Measurements from ENCODE around the gene TBCA. TPM values are rescaled to one million over a fixed set of nuclear protein-coding genes. Genes with fewer than 3 reads are reported as not detected.

TBCA gene
- polyA plus RNA-seq, 1 experiment: 192 TPM

DNA sequence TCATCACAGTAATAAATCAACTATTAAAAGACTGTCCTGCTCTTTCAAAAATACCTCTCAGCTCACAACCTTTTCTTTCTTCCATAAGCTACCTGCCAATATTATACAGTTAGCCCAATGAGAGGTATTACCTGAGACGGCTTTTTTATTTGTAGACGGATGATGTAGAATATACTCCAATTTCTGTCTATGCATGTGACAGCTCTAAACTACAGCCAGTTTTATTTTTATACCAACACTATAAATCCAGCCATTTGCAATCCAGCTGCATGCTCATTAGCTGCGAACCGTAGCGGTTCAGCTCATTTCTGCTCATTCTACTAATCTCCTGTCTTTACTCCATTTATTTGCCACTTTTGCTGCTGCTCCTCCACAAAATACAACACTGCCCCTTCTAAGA lies 51.2 kb downstream of the TBCA start:
- ChIA-PET POLR2A (no interaction called here), CTCF (no interaction called here)
- DNase-seq (ENCODE audit: low read depth, low spot score): no peak

DNA sequence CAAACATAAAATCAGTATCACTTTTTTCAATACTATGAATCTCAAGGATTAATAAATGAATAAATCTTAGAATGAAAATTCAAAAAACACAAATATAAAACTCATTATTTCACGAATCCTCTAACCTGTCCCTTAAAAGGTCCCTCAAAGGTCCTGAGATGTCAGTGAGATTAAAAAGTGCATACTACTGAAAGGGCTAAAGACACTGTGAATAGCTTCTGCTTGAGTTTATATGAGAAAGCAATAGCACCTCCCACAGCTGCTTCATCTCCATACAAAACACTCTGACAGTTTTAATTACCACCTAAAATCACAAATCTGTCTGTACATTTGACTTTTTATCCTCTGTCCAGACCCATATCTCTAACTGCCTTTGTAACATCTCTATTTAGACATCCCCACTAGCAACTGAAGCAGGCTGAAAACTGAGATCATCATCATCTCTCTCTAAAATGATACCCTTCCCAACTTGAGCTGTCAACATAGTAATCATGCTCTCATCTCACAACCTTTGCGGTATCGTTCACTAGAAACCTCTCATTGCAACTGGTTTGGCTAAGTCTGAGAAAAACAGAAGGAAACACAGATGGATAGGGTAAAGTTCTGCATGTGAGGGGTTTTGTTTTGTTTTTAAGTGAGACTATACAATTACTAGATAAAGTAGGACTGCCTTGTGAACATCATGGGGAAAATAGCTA lies 56.3 kb downstream of the TBCA start:
- no peaks in the 10 kb centered on the region for H3K9me3 ChIP-seq (ENCODE audit: control insufficient read depth, insufficient read depth, low read length)
- H3K27me3 ChIP-seq (ENCODE audit: control insufficient read depth, insufficient read depth, low read length): no peaks in the 10 kb centered on the region
- TF ChIP-seq, protein P1, sequence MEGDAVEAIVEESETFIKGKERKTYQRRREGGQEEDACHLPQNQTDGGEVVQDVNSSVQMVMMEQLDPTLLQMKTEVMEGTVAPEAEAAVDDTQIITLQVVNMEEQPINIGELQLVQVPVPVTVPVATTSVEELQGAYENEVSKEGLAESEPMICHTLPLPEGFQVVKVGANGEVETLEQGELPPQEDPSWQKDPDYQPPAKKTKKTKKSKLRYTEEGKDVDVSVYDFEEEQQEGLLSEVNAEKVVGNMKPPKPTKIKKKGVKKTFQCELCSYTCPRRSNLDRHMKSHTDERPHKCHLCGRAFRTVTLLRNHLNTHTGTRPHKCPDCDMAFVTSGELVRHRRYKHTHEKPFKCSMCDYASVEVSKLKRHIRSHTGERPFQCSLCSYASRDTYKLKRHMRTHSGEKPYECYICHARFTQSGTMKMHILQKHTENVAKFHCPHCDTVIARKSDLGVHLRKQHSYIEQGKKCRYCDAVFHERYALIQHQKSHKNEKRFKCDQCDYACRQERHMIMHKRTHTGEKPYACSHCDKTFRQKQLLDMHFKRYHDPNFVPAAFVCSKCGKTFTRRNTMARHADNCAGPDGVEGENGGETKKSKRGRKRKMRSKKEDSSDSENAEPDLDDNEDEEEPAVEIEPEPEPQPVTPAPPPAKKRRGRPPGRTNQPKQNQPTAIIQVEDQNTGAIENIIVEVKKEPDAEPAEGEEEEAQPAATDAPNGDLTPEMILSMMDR (IDR thresholded peaks at IDR 0.05; ENCODE audit: low read depth, low read length): no peak
- POLR2A ChIA-PET: no interaction called here
- DNase-seq (ENCODE audit: low read depth, low spot score): no peak
- CTCF ChIA-PET: no interaction called here
- no peak overlapping the region for H3K4me3 ChIP-seq (ENCODE audit: low read depth, low read length)
- H3K27ac ChIP-seq (ENCODE audit: low read depth, low read length): no peak overlapping the region

More for the DNA sequence above, 51.2 kb downstream of the TBCA start:
- Histone ChIP-seq H3K9me3 (ENCODE audit: control insufficient read depth, insufficient read depth, low read length) (no peaks in the 10 kb centered on the region), H3K4me3 (ENCODE audit: low read depth, low read length) (no peak overlapping the region), H3K27ac (ENCODE audit: low read depth, low read length) (no peak overlapping the region), H3K27me3 (ENCODE audit: control insufficient read depth, insufficient read depth, low read length) (no peaks in the 10 kb centered on the region)
- TF ChIP-seq, protein P1 (IDR thresholded peaks at IDR 0.05; ENCODE audit: low read depth, low read length): no peak

DNA sequence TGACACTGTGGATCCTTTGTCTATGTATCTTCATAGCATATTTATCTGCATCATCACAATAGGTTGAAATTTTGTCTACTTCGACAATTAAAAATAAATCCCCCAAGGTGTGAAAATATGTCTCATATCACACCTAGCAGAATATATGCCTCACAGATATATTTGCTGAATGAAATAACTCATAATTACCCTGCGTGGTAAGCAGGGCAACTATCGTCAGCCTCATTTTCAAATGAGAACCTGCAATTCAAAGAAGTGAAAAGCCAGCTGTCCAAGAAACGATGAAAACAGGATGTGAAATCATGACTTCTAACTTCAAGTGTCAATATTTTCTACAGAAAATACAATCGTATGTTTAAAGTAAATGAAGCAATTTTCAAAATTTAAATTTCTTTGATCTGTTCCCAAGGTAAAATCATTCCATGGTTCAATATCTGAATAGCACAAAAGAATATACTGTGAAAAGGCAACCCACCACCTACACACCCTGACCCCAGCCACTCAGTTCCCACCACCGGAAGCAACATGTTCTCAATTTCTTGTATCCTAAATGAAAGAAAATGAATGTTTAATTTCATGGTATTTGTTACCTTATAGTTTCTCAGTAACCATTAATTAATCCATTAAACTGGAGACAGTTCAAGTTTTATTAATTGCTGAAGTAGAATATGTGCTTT lies 57.1 kb downstream of the TBCA start:
- Histone ChIP-seq H3K27ac (ENCODE audit: low read depth, low read length) (no peak overlapping the region), H3K9me3 (ENCODE audit: control insufficient read depth, insufficient read depth, low read length) (no peaks in the 10 kb centered on the region), H3K27me3 (ENCODE audit: control insufficient read depth, insufficient read depth, low read length) (no peaks in the 10 kb centered on the region), H3K4me3 (ENCODE audit: low read depth, low read length) (no peak overlapping the region)
- ChIA-PET CTCF (no interaction called here), POLR2A (no interaction called here)
- DNase-seq (ENCODE audit: low read depth, low spot score): no peak
- TF ChIP-seq, protein P1 (IDR thresholded peaks at IDR 0.05; ENCODE audit: low read depth, low read length): no peak

DNA sequence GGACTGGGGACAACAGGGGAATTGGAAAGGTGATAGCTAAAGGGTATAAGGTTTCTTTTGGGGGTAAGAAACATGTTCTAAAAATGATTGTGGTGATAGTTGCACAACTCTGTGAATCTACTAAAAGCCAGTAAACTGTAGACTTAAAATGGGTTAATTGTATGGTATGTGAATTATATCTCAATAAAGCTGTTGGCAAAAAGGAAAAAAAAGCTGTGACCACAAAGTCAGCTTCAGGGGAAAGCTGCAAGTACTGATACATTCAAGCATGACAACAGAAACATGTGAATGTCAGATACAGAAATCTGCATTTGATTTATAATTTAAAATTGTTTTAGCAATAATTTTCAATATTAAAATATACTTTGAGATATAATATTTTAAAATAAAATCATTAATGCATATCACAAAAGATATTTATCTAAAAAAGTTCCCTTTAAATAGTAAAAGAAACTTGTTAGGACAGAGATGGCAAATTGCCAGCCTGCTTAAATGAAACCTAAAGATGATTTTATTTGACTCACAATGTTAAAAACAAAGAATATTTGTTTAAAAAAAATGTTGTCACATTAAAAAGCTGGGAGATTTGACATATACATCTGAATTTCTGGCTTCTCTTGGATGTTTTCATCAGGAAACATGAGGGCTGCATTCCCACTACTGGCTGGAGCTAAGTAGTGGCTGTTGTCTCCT lies 66.0 kb downstream of the TBCA start:
- no peak overlapping the region for H3K4me3 ChIP-seq (ENCODE audit: low read depth, low read length)
- ChIA-PET CTCF (no interaction called here), POLR2A (no interaction called here)
- TF ChIP-seq, protein P1 (IDR thresholded peaks at IDR 0.05; ENCODE audit: low read depth, low read length): no peak
- H3K27ac ChIP-seq (ENCODE audit: low read depth, low read length): no peak overlapping the region
- no peaks in the 10 kb centered on the region for H3K9me3 ChIP-seq (ENCODE audit: control insufficient read depth, insufficient read depth, low read length)
- no peaks in the 10 kb centered on the region for H3K27me3 ChIP-seq (ENCODE audit: control insufficient read depth, insufficient read depth, low read length)
- DNase-seq (ENCODE audit: low read depth, low spot score): no peak

DNA sequence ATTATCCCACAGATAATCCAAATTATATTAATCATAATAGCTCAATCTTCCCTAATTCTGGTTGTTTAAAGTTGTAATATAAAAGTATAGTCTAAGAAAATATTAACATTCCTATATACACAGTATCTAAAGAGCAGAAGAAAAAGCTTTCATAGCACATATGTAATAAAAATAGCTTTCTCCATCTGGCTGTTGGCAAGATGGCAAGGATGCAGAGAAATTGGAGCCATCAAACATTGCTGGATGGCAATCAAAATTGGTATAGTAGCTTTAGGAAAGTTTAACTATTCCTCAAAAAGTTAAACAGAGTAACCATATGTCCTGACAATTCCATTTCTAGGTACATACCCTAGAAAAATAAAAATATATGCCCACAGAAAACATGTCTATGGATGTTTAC lies 66.8 kb downstream of the TBCA start:
- CTCF ChIA-PET: interaction anchor here (1.3 kb wide), 1 partner anchor 300 kb away, joined by 4 read pairs; no protein-coding TSS in a partner anchor
- Histone ChIP-seq H3K9me3 (ENCODE audit: control insufficient read depth, insufficient read depth, low read length) (no peaks in the 10 kb centered on the region), H3K27me3 (ENCODE audit: control insufficient read depth, insufficient read depth, low read length) (no peaks in the 10 kb centered on the region), H3K4me3 (ENCODE audit: low read depth, low read length) (no peak overlapping the region), H3K27ac (ENCODE audit: low read depth, low read length) (no peak overlapping the region)
- POLR2A ChIA-PET: no interaction called here
- TF ChIP-seq, protein P1 (IDR thresholded peaks at IDR 0.05; ENCODE audit: low read depth, low read length): no peak
- no peak for DNase-seq (ENCODE audit: low read depth, low spot score)
